Type B pancreatic cell (in vitro differentiated cells): ENCODE results near the gene PRPSAP2. TPM values are rescaled to one million over a fixed set of nuclear protein-coding genes. Genes with fewer than 3 reads are reported as not detected.
A peak's percentile ranks its signal among the peaks of the same experiment; 100 is the strongest.

ENCODE experiments used
- DNase-seq: peaks from one replicate; pipeline ENCODE4 v3.0.0; 2021; ENCODE audit warnings: mixed read lengths; ENCODE audit not compliant: unreplicated experiment; ENCODE audit errors: extremely low spot score
- H3K27ac Mint-ChIP-seq: 2 replicates; pipeline ENCODE4 v1.8.0; 2021; ENCODE audit warnings: mild to moderate bottlenecking, mixed read lengths
- H3K27me3 Mint-ChIP-seq: 2 replicates; pipeline ENCODE4 v1.8.0; 2021; ENCODE audit warnings: mixed read lengths
- H3K36me3 Mint-ChIP-seq: 2 replicates; pipeline ENCODE4 v1.8.0; 2021; ENCODE audit warnings: mixed read lengths
- H3K4me1 Mint-ChIP-seq: one replicate; pipeline ENCODE4 v1.8.0; 2021; ENCODE audit warnings: mixed read lengths; ENCODE audit not compliant: unreplicated experiment
- H3K4me3 Mint-ChIP-seq: 2 replicates; pipeline ENCODE4 v1.8.0; 2021; ENCODE audit warnings: mild to moderate bottlenecking, mixed read lengths
- H3K9me3 Mint-ChIP-seq: 2 replicates; pipeline ENCODE4 v1.8.0; 2021; ENCODE audit warnings: mixed read lengths
- CTCF ChIP-seq: fragments of 200-600 bp; sonication (generic); conservative IDR thresholded peaks from 2 replicates; pipeline ENCODE4 v1.5.0; 2021; ENCODE audit warnings: antibody characterized with exemption, mild to moderate bottlenecking
- total RNA-seq: library from RNA; stranded (reverse); gene quantifications from 2 replicates; pipeline ENCODE4 v1.2.1, GENCODE V29; 2021; ENCODE audit warnings: low replicate concordance

PRPSAP2 gene
- total RNA-seq, 1 donor from 2014 or later = 50.7 TPM

- Mint-ChIP-seq H3K4me3 (no peak overlapping the region), H3K27me3 (no peaks in the 10 kb centered on the region), H3K36me3 (no peaks in the 10 kb centered on the region), H3K4me1 (peaks cover 7% of the 10 kb centered on the region), H3K9me3 (no peaks in the 10 kb centered on the region), H3K27ac (no peak overlapping the region)
- no peak for TF ChIP-seq CTCF
- DNase-seq = no peak
These were observed 6.7 kb upstream of the PRPSAP2 start for GRCh38 chr17:18851201-18851600.

- no peak for TF ChIP-seq CTCF
- Mint-ChIP-seq H3K27me3 (no peaks in the 10 kb centered on the region), H3K4me3 (peak overlapping the region; percentile 97), H3K36me3 (peaks cover 4% of the 10 kb centered on the region), H3K27ac (peak overlapping the region; percentile 25), H3K4me1 (peaks cover 15% of the 10 kb centered on the region), H3K9me3 (no peaks in the 10 kb centered on the region)
- no peak for DNase-seq
These were observed 3.0 kb upstream of the PRPSAP2 start for GRCh38 chr17:18854956-18855355.

GRCh38 chr17:18855831-18856569 lies 1.9 kb upstream of the PRPSAP2 start:
- peak overlapping the region; percentile 97 for H3K4me3 Mint-ChIP-seq
- H3K36me3 Mint-ChIP-seq = peaks cover 8% of the 10 kb centered on the region
- DNase-seq = peak; percentile 86
- no peak for TF ChIP-seq CTCF
- no peaks in the 10 kb centered on the region for H3K27me3 Mint-ChIP-seq
- no peaks in the 10 kb centered on the region for H3K9me3 Mint-ChIP-seq
- peaks cover 23% of the 10 kb centered on the region for H3K4me1 Mint-ChIP-seq
- H3K27ac Mint-ChIP-seq = peak overlapping the region; percentile 95

- Mint-ChIP-seq H3K4me3 (peak overlapping the region; percentile 97), H3K4me1 (peaks cover 23% of the 10 kb centered on the region), H3K27me3 (no peaks in the 10 kb centered on the region), H3K36me3 (peaks cover 10% of the 10 kb centered on the region), H3K27ac (peak overlapping the region; percentile 95), H3K9me3 (no peaks in the 10 kb centered on the region)
- TF ChIP-seq CTCF = no peak
- DNase-seq = no peak
These were observed 1.4 kb upstream of the PRPSAP2 start for GRCh38 chr17:18856570-18856915.

- H3K27ac Mint-ChIP-seq = peak overlapping the region; percentile 88
- no peak for TF ChIP-seq CTCF
- H3K4me3 Mint-ChIP-seq = peak overlapping the region; percentile 93
- no peaks in the 10 kb centered on the region for H3K9me3 Mint-ChIP-seq
- H3K27me3 Mint-ChIP-seq = no peaks in the 10 kb centered on the region
- H3K36me3 Mint-ChIP-seq = peaks cover 11% of the 10 kb centered on the region
- peaks cover 23% of the 10 kb centered on the region for H3K4me1 Mint-ChIP-seq
- no peak for DNase-seq
These were observed 775 bp downstream of the PRPSAP2 start for GRCh38 chr17:18858567-18859245.
